CD4-positive, alpha-beta memory T cell (primary cell): ENCODE data around the gene RCL1. TPM values are rescaled to one million over a fixed set of nuclear protein-coding genes. Genes with fewer than 3 reads are reported as not detected.
A peak's percentile ranks its signal among the peaks of the same experiment; 100 is the strongest.
"Not testable (repeated sequence)": the region's sequence is repeated elsewhere in the genome, so short reads cannot be mapped to it uniquely, and the experiment has no call there.

ENCODE experiments used
- CTCF ChIA-PET: fragments of 350-600 bp; sonication (Branson Sonifier 250); formaldehyde crosslinking; loops from one replicate; lab custom pipeline; 2021; ENCODE audit warnings: inconsistent platforms; ENCODE audit not compliant: partially characterized antibody; lab: Charles Lee
- POLR2A ChIA-PET: fragments of 350-600 bp; sonication (Branson Sonifier 250); formaldehyde crosslinking; loops from one replicate; lab custom pipeline; 2021; ENCODE audit not compliant: partially characterized antibody; lab: Charles Lee
- DNase-seq, 5 donors: peaks; one replicate each; pipeline versions ENCODE4 v3.0.0 to v3.0.0-alpha.2; 2020 to 2022; ENCODE audit warnings: mixed read lengths in 1 of 5
- H3K27ac ChIP-seq: one replicate; pipeline ENCODE4 v1.7.0; 2013; ENCODE audit warnings: low read depth, low read length
- H3K27me3 ChIP-seq: 2 replicates; pipeline ENCODE4 v1.7.0; 2013; ENCODE audit warnings: mild to moderate bottlenecking, low read length, moderate library complexity; ENCODE audit not compliant: insufficient read depth
- H3K36me3 ChIP-seq: 2 replicates; pipeline ENCODE4 v1.7.0; 2013; ENCODE audit warnings: mild to moderate bottlenecking, low read length, moderate library complexity; ENCODE audit not compliant: insufficient read depth
- H3K4me1 ChIP-seq: 2 replicates; pipeline ENCODE4 v1.7.0; 2013; ENCODE audit warnings: mild to moderate bottlenecking, low read length, moderate library complexity; ENCODE audit not compliant: insufficient read depth
- H3K4me3 ChIP-seq, 2 donors: one replicate each; pipeline ENCODE4 v1.7.0; 2013; ENCODE audit warnings: low read length in 2 of 2, mild to moderate bottlenecking in 1 of 2
- H3K9me3 ChIP-seq, 2 donors: one replicate each; pipeline ENCODE4 v1.7.0; 2013; ENCODE audit warnings: low read length in 2 of 2, control low read depth in 1 of 2; ENCODE audit not compliant: control insufficient read depth in 1 of 2
- H3K27ac Mint-ChIP-seq, 7 donors: one replicate each; pipeline ENCODE4 v1.8.0; 2020 to 2021; ENCODE audit warnings: mixed read lengths in 7 of 7, mild to moderate bottlenecking in 6 of 7, inconsistent platforms in 3 of 7, moderate library complexity in 3 of 7
- H3K27me3 Mint-ChIP-seq, 2 donors: one replicate each; pipeline ENCODE4 v1.8.0; 2020 to 2021; ENCODE audit warnings: mixed read lengths in 2 of 2
- H3K36me3 Mint-ChIP-seq, 2 donors: one replicate each; pipeline ENCODE4 v1.8.0; 2020 to 2021; ENCODE audit warnings: mixed read lengths in 2 of 2, inconsistent platforms in 1 of 2, mild to moderate bottlenecking in 1 of 2
- H3K4me1 Mint-ChIP-seq, 4 donors: one replicate each; pipeline ENCODE4 v1.8.0; 2020 to 2021; ENCODE audit warnings: mixed read lengths in 4 of 4, mild to moderate bottlenecking in 1 of 4
- H3K4me3 Mint-ChIP-seq, 8 donors: one replicate each; pipeline ENCODE4 v1.8.0; 2020 to 2021; ENCODE audit warnings: mixed read lengths in 8 of 8, mild to moderate bottlenecking in 7 of 8, moderate library complexity in 6 of 8, inconsistent platforms in 3 of 8
- H3K9me3 Mint-ChIP-seq, 8 donors: one replicate each; pipeline ENCODE4 v1.8.0; 2020 to 2021; ENCODE audit warnings: mixed read lengths in 8 of 8, mild to moderate bottlenecking in 5 of 8, inconsistent platforms in 3 of 8, moderate library complexity in 1 of 8
- intact Hi-C: fragments of 100-400 bp; cut with micrococcal nuclease; formaldehyde crosslinking; loops from one replicate; pipeline ENCODE4 v1.15.1; 2023
- polyA plus RNA-seq, 2 donors: library from polyadenylated mRNA; unstranded; fragments of 300-500 nt; fragmentation: Illumina TruSeq; gene quantifications; one replicate each; pipeline ENCODE4 v1.2.3, GENCODE V29; 2021
- total RNA-seq, 2 experiments: library from RNA; stranded (reverse); gene quantifications; one replicate each; pipeline ENCODE4 v1.2.3, GENCODE V29; 2021

RCL1 gene
- total and polyA plus RNA-seq, 4 experiments from 2014 or later, result 15.2 to 21.1 (median 16.7) TPM

- peak in 2 of 5 donors; percentile 9 to 12 for DNase-seq
These were observed 983 bp downstream of the RCL1 start for GRCh38 chr9:4793459-4794395.

GRCh38 chr9:4794691-4795090 lies 1.9 kb downstream of the RCL1 start:
- Histone ChIP-seq H3K4me1 (peaks cover 29% of the 10 kb centered on the region), H3K27me3 (no peaks in the 10 kb centered on the region), H3K36me3 (no peaks in the 10 kb centered on the region), H3K9me3 (no peaks in the 10 kb centered on the region), H3K4me3 (no peak overlapping the region), H3K27ac (no peak overlapping the region)
- H3K9me3 Mint-ChIP-seq, result no peaks in the 10 kb centered on the region
- H3K27ac Mint-ChIP-seq, result peak overlapping the region in 5 of 7 donors; percentile 43 to 84 (median 72)
- peaks cover 0 to 3% of the 10 kb centered on the region in 2 donors for H3K36me3 Mint-ChIP-seq
- H3K4me1 Mint-ChIP-seq, result peaks cover 40 to 63% (median 49%) of the 10 kb centered on the region in 4 donors
- POLR2A ChIA-PET, result interaction anchor here (0.6 to 4.0 kb wide), 6 partner anchors 10 to 1950 kb away, joined by 4 to 42 read pairs (median 14); partner anchors contain the start of genes AK3, JAK2, RFX3 and RIC1
- DNase-seq, result no peak
- intact Hi-C loops, result loop anchor here (5.0 kb wide), 2 partner anchors 132 to 643 kb away; partner anchors contain the start of genes PLGRKT and PLPP6
- peak overlapping the region in 6 of 8 donors; percentile 91 to 97 (median 94) for H3K4me3 Mint-ChIP-seq
- H3K27me3 Mint-ChIP-seq, result peaks cover 0 to 2% of the 10 kb centered on the region in 2 donors
- CTCF ChIA-PET, result interaction anchor here (1.1 to 9.8 kb wide), 4 partner anchors 11 to 193 kb away, joined by 4 to 82 read pairs (median 6); no protein-coding TSS in a partner anchor

More at GRCh38 chr9:4793459-4794395, 983 bp downstream of the RCL1 start:
- H3K36me3 Mint-ChIP-seq, result peaks cover 0 to 3% of the 10 kb centered on the region in 2 donors
- no peaks in the 10 kb centered on the region for H3K9me3 Mint-ChIP-seq
- no peaks in the 10 kb centered on the region for H3K27me3 ChIP-seq
- ChIA-PET CTCF (interaction anchor here (1.0 to 9.8 kb wide), 14 partner anchors 12 to 194 kb away, joined by 3 to 82 read pairs (median 4); partner anchors contain the start of gene JAK2), POLR2A (interaction anchor here (0.6 to 4.0 kb wide), 18 partner anchors 8 to 1963 kb away, joined by 3 to 42 read pairs (median 4); partner anchors contain the start of genes AK3, CDC37L1, JAK2 and KDM4C)
- intact Hi-C loops, result loop anchor here (5.0 kb wide), 2 partner anchors 131 to 644 kb away; partner anchors contain the start of genes PLGRKT and PLPP6
- H3K27ac ChIP-seq, result peak overlapping the region; percentile 70
- H3K27ac Mint-ChIP-seq, result peak overlapping the region; percentile 66 to 90 (median 72)
- peaks cover 33 to 58% (median 43%) of the 10 kb centered on the region in 4 donors for H3K4me1 Mint-ChIP-seq
- peak overlapping the region; percentile 69 to 83 for H3K4me3 ChIP-seq
- H3K9me3 ChIP-seq, result no peaks in the 10 kb centered on the region
- H3K27me3 Mint-ChIP-seq, result peaks cover 0 to 2% of the 10 kb centered on the region in 2 donors
- H3K4me1 ChIP-seq, result peaks cover 29% of the 10 kb centered on the region
- peak overlapping the region; percentile 87 to 97 (median 94) for H3K4me3 Mint-ChIP-seq
- no peaks in the 10 kb centered on the region for H3K36me3 ChIP-seq

- H3K4me3 ChIP-seq, H3K36me3 ChIP-seq, H3K9me3 ChIP-seq, H3K27me3 Mint-ChIP-seq, H3K27me3 ChIP-seq, intact Hi-C loops, H3K9me3 Mint-ChIP-seq, DNase-seq, H3K36me3 Mint-ChIP-seq, H3K27ac ChIP-seq: not testable (repeated sequence)
- peak overlapping the region in 3 of 8 donors; percentile 37 to 57 (median 50) for H3K4me3 Mint-ChIP-seq
- peaks cover 29% of the 10 kb centered on the region for H3K4me1 ChIP-seq
- peaks cover 43 to 63% (median 49%) of the 10 kb centered on the region in 4 donors for H3K4me1 Mint-ChIP-seq
- H3K27ac Mint-ChIP-seq, result peak overlapping the region in 3 of 7 donors; percentile 37 to 84 (median 80)
- CTCF ChIA-PET, result interaction anchor here (2.4 to 9.8 kb wide), 2 partner anchors 33 to 193 kb away, joined by 7 to 82 read pairs; no protein-coding TSS in a partner anchor
- POLR2A ChIA-PET, result interaction anchor here (3.4 kb wide), 1 partner anchor 1268 kb away, joined by 15 read pairs; the partner anchor contains the start of gene RFX3
These were observed 2.4 kb downstream of the RCL1 start for GRCh38 chr9:4795108-4795507.

GRCh38 chr9:4796530-4796929 lies 3.8 kb downstream of the RCL1 start:
- Mint-ChIP-seq H3K9me3 (no peaks in the 10 kb centered on the region), H3K27me3 (peaks cover 0 to 2% of the 10 kb centered on the region in 2 donors), H3K27ac (peak overlapping the region in 1 of 7 donors; percentile 12), H3K4me1 (peaks cover 41 to 64% (median 51%) of the 10 kb centered on the region in 4 donors), H3K4me3 (no peak overlapping the region), H3K36me3 (peaks cover 0 to 3% of the 10 kb centered on the region in 2 donors)
- no peaks in the 10 kb centered on the region for H3K27me3 ChIP-seq
- ChIA-PET POLR2A (no interaction called here), CTCF (interaction anchor here (1.0 to 9.8 kb wide), 5 partner anchors 12 to 191 kb away, joined by 3 to 82 read pairs (median 6); no protein-coding TSS in a partner anchor)
- H3K4me3 ChIP-seq, result no peak overlapping the region
- H3K36me3 ChIP-seq, result no peaks in the 10 kb centered on the region
- DNase-seq, result no peak
- H3K4me1 ChIP-seq, result peaks cover 29% of the 10 kb centered on the region
- intact Hi-C loops, result no loop called here
- no peaks in the 10 kb centered on the region for H3K9me3 ChIP-seq
- H3K27ac ChIP-seq, result no peak overlapping the region

- Histone ChIP-seq H3K36me3 (no peaks in the 10 kb centered on the region), H3K4me3 (no peak overlapping the region), H3K27me3 (no peaks in the 10 kb centered on the region), H3K9me3 (no peaks in the 10 kb centered on the region), H3K4me1 (peaks cover 25% of the 10 kb centered on the region), H3K27ac (no peak overlapping the region)
- intact Hi-C loops, result loop anchor here (1.0 kb wide), 1 partner anchor 35 kb away; no protein-coding TSS in a partner anchor
- ChIA-PET POLR2A (no interaction called here), CTCF (interaction anchor here (1.0 to 9.8 kb wide), 6 partner anchors 11 to 793 kb away, joined by 3 to 82 read pairs (median 5); no protein-coding TSS in a partner anchor)
- Mint-ChIP-seq H3K4me1 (peaks cover 37 to 59% (median 45%) of the 10 kb centered on the region in 4 donors), H3K4me3 (no peak overlapping the region), H3K27ac (peak overlapping the region in 3 of 7 donors; percentile 17 to 35 (median 27)), H3K36me3 (peaks cover 0 to 3% of the 10 kb centered on the region in 2 donors), H3K27me3 (peaks cover 0 to under 1% of the 10 kb centered on the region in 2 donors), H3K9me3 (no peaks in the 10 kb centered on the region)
- peak in 1 of 5 donors; percentile 8 for DNase-seq
These were observed 4.5 kb downstream of the RCL1 start for GRCh38 chr9:4796988-4797853.

- Histone ChIP-seq H3K9me3 (no peaks in the 10 kb centered on the region), H3K27ac (no peak overlapping the region), H3K36me3 (no peaks in the 10 kb centered on the region), H3K4me3 (no peak overlapping the region), H3K4me1 (peaks cover 25% of the 10 kb centered on the region), H3K27me3 (no peaks in the 10 kb centered on the region)
- Mint-ChIP-seq H3K4me3 (no peak overlapping the region), H3K9me3 (no peaks in the 10 kb centered on the region), H3K27me3 (no peaks in the 10 kb centered on the region), H3K4me1 (peaks cover 36 to 53% (median 44%) of the 10 kb centered on the region in 4 donors), H3K36me3 (peaks cover 0 to 2% of the 10 kb centered on the region in 2 donors), H3K27ac (peak overlapping the region in 1 of 7 donors; percentile 18)
- DNase-seq, result no peak
- intact Hi-C loops, result loop anchor here (1.0 kb wide), 1 partner anchor 36 kb away; no protein-coding TSS in a partner anchor
- CTCF ChIA-PET, result interaction anchor here (1.4 to 9.8 kb wide), 2 partner anchors 36 to 793 kb away, joined by 3 to 82 read pairs; no protein-coding TSS in a partner anchor
- POLR2A ChIA-PET, result no interaction called here
These were observed 5.1 kb downstream of the RCL1 start for GRCh38 chr9:4797854-4798150.
